A549 (cell line): ENCODE measurements around the gene BCL2L12. TPM values are rescaled to one million over a fixed set of nuclear protein-coding genes. Genes with fewer than 3 reads are reported as not detected.

Source experiments
- ATAC-seq, 2 experiments: fragments of 200-7000 bp in 1 of 2; fragments of >200 bp in 1 of 2; cut with Nextera tagmentation in 1 of 2; cut with Tn5 transposase in 1 of 2; 3 replicates each; pipeline versions ENCODE4 v1.8.0 to v1.9.1; 2018 to 2020; ENCODE audit warnings: mild to moderate bottlenecking in 1 of 2, moderate library complexity in 1 of 2
- CTCF ChIA-PET: fragments of 300-600 bp; sonication (Branson Sonifier 250); formaldehyde crosslinking; extraction: SDS; loops from one replicate; lab custom pipeline; 2021; ENCODE audit warnings: antibody characterized with exemption, inconsistent platforms; lab: Yijun Ruan, JAX
- POLR2A ChIA-PET: fragments of 350-600 bp; formaldehyde crosslinking; extraction: SDS; loops from one replicate; lab custom pipeline; 2021; ENCODE audit warnings: antibody characterized with exemption, inconsistent platforms; lab: Yijun Ruan, JAX
- DNase-seq, 2 experiments: peaks; one replicate each; pipeline versions ENCODE4 v3.0.0 to v3.0.0-alpha.2; 2011 to 2016; ENCODE audit warnings: low read depth in 1 of 2, low spot score in 1 of 2
- FAIRE-seq: peaks from 2 replicates; lab custom pipeline; 2011; peaks lifted over from hg19 to GRCh38; lab: Jason Lieb, UNC
- H3K27ac ChIP-seq, 2 experiments: fragments of >200 bp; sonication (Bioruptor Twin); formaldehyde crosslinking; 3 replicates each; pipeline ENCODE4 v1.5.1; 2016 to 2017
- H3K4me1 ChIP-seq: fragments of >200 bp; sonication (Bioruptor Twin); formaldehyde crosslinking; 3 replicates; pipeline ENCODE4 v1.6.1; 2016
- H3K4me2 ChIP-seq: fragments of >200 bp; sonication (Bioruptor Twin); formaldehyde crosslinking; 3 replicates; pipeline ENCODE4 v1.6.1; 2016
- H3K4me3 ChIP-seq: fragments of >200 bp; sonication (Bioruptor Twin); formaldehyde crosslinking; 3 replicates; pipeline ENCODE4 v1.5.1; 2016
- H3K9me3 ChIP-seq: fragments of >200 bp; sonication (Bioruptor Twin); formaldehyde crosslinking; 3 replicates; pipeline ENCODE4 v1.6.1; 2016
- BCL3 ChIP-seq: fragments of >200 bp; sonication (Bioruptor Twin); formaldehyde crosslinking; IDR thresholded peaks from 3 replicates; pipeline ENCODE4 v1.6.1; 2016
- CBX2 ChIP-seq: fragments of 200-600 bp; sonication (generic); IDR thresholded peaks from 2 replicates; pipeline ENCODE4 v1.6.1; 2016; ENCODE audit warnings: low read depth, mild to moderate bottlenecking, borderline replicate concordance
- EHMT2 ChIP-seq: fragments of 200-600 bp; sonication (generic); IDR thresholded peaks from 2 replicates; pipeline ENCODE4 v1.6.1; 2016; ENCODE audit warnings: antibody characterized with exemption, low read depth, mild to moderate bottlenecking, moderate library complexity
- ELK1 ChIP-seq: fragments of 150-350 bp; IDR thresholded peaks from 2 replicates; pipeline ENCODE4 v1.6.1; 2014; ENCODE audit warnings: low read depth, mild to moderate bottlenecking, low read length
- EP300 ChIP-seq, 2 experiments: fragments of >200 bp; sonication (Bioruptor Twin); formaldehyde crosslinking; IDR thresholded peaks; 2 replicates in 1 of 2; 3 replicates in 1 of 2; pipeline ENCODE4 v1.6.1; 2016 to 2017
- FOSL2 ChIP-seq, 2 experiments: fragments of 450-650 bp in 1 of 2; fragments of >200 bp in 1 of 2; sonication (Bioruptor Twin) in 1 of 2; formaldehyde crosslinking; IDR thresholded peaks; 2 replicates each; pipeline versions ENCODE4 v1.5.0 to v1.6.1; 2016 to 2020; ENCODE audit warnings: mild to moderate bottlenecking in 1 of 2, moderate library complexity in 1 of 2
- HDAC2 ChIP-seq: fragments of 200-600 bp; sonication (generic); IDR thresholded peaks from 2 replicates; pipeline ENCODE4 v1.6.1; 2016
- HEYL ChIP-seq: fragments of 250-450 bp; sonication (Bioruptor Pico); IDR thresholded peaks from 2 replicates; pipeline ENCODE4 v1.8.0; 2021; ENCODE audit warnings: mild to moderate bottlenecking, moderate library complexity
- HOXB5 ChIP-seq: fragments of 250-450 bp; sonication (Bioruptor Pico); IDR thresholded peaks from 2 replicates; pipeline ENCODE4 v1.5.0; 2020; ENCODE audit warnings: mild to moderate bottlenecking, moderate library complexity
- JUN ChIP-seq, 2 experiments: fragments of >200 bp; sonication (Bioruptor Twin); formaldehyde crosslinking; IDR thresholded peaks; 2 replicates in 1 of 2; 3 replicates in 1 of 2; pipeline ENCODE4 v1.6.1; 2016 to 2017
- KDM1A ChIP-seq: fragments of 200-600 bp; sonication (generic); IDR thresholded peaks from 2 replicates; pipeline ENCODE4 v1.6.1; 2016; ENCODE audit warnings: low read depth, mild to moderate bottlenecking
- MAX ChIP-seq: IDR thresholded peaks from 2 replicates; pipeline ENCODE4 v1.6.1; 2012
- MYC ChIP-seq: IDR thresholded peaks from 2 replicates; pipeline ENCODE4 v1.6.1; 2012; ENCODE audit warnings: mild to moderate bottlenecking, inconsistent platforms, low read length, improper control_type of control experiment, borderline replicate concordance
- NFE2L2 ChIP-seq: fragments of 150-350 bp; conservative IDR thresholded peaks from 2 replicates; pipeline ENCODE4 v1.6.1; 2014; ENCODE audit warnings: low read length
- NPAS2 ChIP-seq: fragments of 250-450 bp; sonication (Bioruptor Pico); IDR thresholded peaks from 2 replicates; pipeline ENCODE4 v1.8.0; 2022; ENCODE audit warnings: mild to moderate bottlenecking, moderate library complexity, borderline replicate concordance
- PBX3 ChIP-seq: IDR thresholded peaks from 2 replicates; pipeline ENCODE4 v1.6.1; 2012
- POLR2A ChIP-seq: IDR thresholded peaks from 2 replicates; pipeline ENCODE4 v1.6.1; 2012; ENCODE audit warnings: mild to moderate bottlenecking, low read length
- RARB ChIP-seq: fragments of 250-450 bp; sonication (Bioruptor Pico); IDR thresholded peaks from 2 replicates; pipeline ENCODE4 v1.8.0; 2021; ENCODE audit warnings: mild to moderate bottlenecking, moderate library complexity
- REST ChIP-seq: fragments of 200-600 bp; sonication (generic); IDR thresholded peaks from 2 replicates; pipeline ENCODE4 v1.6.1; 2016; ENCODE audit warnings: antibody characterized with exemption, mild to moderate bottlenecking, moderate library complexity
- RFX5 ChIP-seq: fragments of 450-650 bp; IDR thresholded peaks from 2 replicates; pipeline ENCODE4 v1.7.1; 2014; ENCODE audit warnings: antibody characterized with exemption, mild to moderate bottlenecking, moderate library complexity
- SREBF2 ChIP-seq: fragments of 450-650 bp; IDR thresholded peaks from 2 replicates; pipeline ENCODE4 v1.6.1; 2014; ENCODE audit warnings: mild to moderate bottlenecking, moderate library complexity
- TFCP2L1 ChIP-seq: fragments of 250-450 bp; sonication (Bioruptor Pico); IDR thresholded peaks from 2 replicates; pipeline ENCODE4 v1.5.0; 2021; ENCODE audit warnings: mild to moderate bottlenecking
- ZFP36 ChIP-seq: fragments of 450-650 bp; IDR thresholded peaks from 2 replicates; pipeline ENCODE4 v1.6.1; 2014; ENCODE audit warnings: borderline replicate concordance; ENCODE audit not compliant: partially characterized antibody
- ZNF302 ChIP-seq: fragments of 250-450 bp; sonication (Bioruptor Pico); IDR thresholded peaks from 2 replicates; pipeline ENCODE4 v1.9.0; 2021; ENCODE audit warnings: inconsistent platforms, mild to moderate bottlenecking, moderate library complexity
- ZSCAN20 ChIP-seq: fragments of 250-450 bp; sonication (Bioruptor Pico); IDR thresholded peaks from 2 replicates; pipeline ENCODE4 v1.8.0; 2022; ENCODE audit warnings: mild to moderate bottlenecking, moderate library complexity
- WGBS: methylation state at CpG from one replicate; pipeline ENCODE4 v1.1.6; 2017; ENCODE audit errors: missing lambda C conversion rate; 5-methylcytosine and 5-hydroxymethylcytosine counted together
- polyA plus RNA-seq, 4 experiments: library from polyadenylated mRNA; depleted of rRNA in 3 of 4; stranded (reverse); fragments of >200 nt; fragmentation: RNase III in 1 of 4; extraction: RNeasy Plus Mini Kit Qiagen cat#74134 plus additional on column Dnase treatment in 1 of 4; gene quantifications; 2 replicates in 3 of 4; 3 replicates in 1 of 4; pipeline ENCODE4 v1.2.3, GENCODE V29; 2011 to 2017

Gene BCL2L12
- polyA plus RNA-seq, 2 of the 4 experiments (the other 2 are of a cell fraction) = 26.6 to 53.0 TPM

GRCh38 chr19:49646586-49646985, 19.1 kb upstream of the BCL2L12 start:
- no peak for TF ChIP-seq HEYL (CRISPR knock-in tag)
- no peak for TF ChIP-seq NPAS2
- no peak for TF ChIP-seq FOSL2 (IDR thresholded peaks at IDR 0.05)
- no peak for TF ChIP-seq FOSL2 (CRISPR knock-in tag; IDR thresholded peaks at IDR 0.05)
- no peak for TF ChIP-seq CBX2
- TF ChIP-seq EHMT2 = no peak
- TF ChIP-seq HDAC2 = no peak
- TF ChIP-seq REST = no peak
- no peak for TF ChIP-seq ZFP36
- TF ChIP-seq RARB (CRISPR knock-in tag) = no peak
- no peak for TF ChIP-seq RFX5
- no peak for TF ChIP-seq ELK1
- TF ChIP-seq PBX3 = no peak
- no peak for TF ChIP-seq JUN (IDR thresholded peaks at IDR 0.05)
- TF ChIP-seq ZSCAN20 (CRISPR knock-in tag) = no peak
- Histone ChIP-seq H3K9me3 (no peaks in the 10 kb centered on the region), H3K27ac (no peak overlapping the region), H3K4me1 (peaks cover 17% of the 10 kb centered on the region), H3K4me2 (no peak overlapping the region), H3K4me3 (no peak overlapping the region)
- FAIRE-seq (no peak), ATAC-seq (no peak), DNase-seq (no peak)
- ChIA-PET CTCF (interaction anchor here (0.7 to 12.4 kb wide), 7 partner anchors 13 to 80 kb away, joined by 3 to 134 read pairs (median 10); partner anchors contain the start of genes BCL2L12, IRF3 and PRMT1), POLR2A (no interaction called here)
- 93% methylated on average over 16 of the region's 17 CpGs for WGBS

- H3K9me3 ChIP-seq = no peaks in the 10 kb centered on the region
- CTCF ChIA-PET = interaction anchor here (1.5 kb wide), 1 partner anchor 20 kb away, joined by 4 read pairs; no protein-coding TSS in a partner anchor
- DNase-seq = no peak
- 97% methylated on average over 57 of the region's 72 CpGs for WGBS
- no peak for TF ChIP-seq HOXB5 (CRISPR knock-in tag)
- no peak for TF ChIP-seq HEYL (CRISPR knock-in tag)
- TF ChIP-seq EP300 (IDR thresholded peaks at IDR 0.05) = no peak
- TF ChIP-seq FOSL2 (IDR thresholded peaks at IDR 0.05) = no peak
- TF ChIP-seq FOSL2 (CRISPR knock-in tag; IDR thresholded peaks at IDR 0.05) = no peak
- TF ChIP-seq JUN (IDR thresholded peaks at IDR 0.05) = no peak
- no peak for TF ChIP-seq ZNF302 (CRISPR knock-in tag)
- TF ChIP-seq TFCP2L1 (CRISPR knock-in tag) = no peak
- no peak for TF ChIP-seq MAX
- TF ChIP-seq SREBF2 = no peak
- no peak for TF ChIP-seq ELK1
- TF ChIP-seq NFE2L2 = no peak
- no peak for TF ChIP-seq POLR2A
- no peak for TF ChIP-seq MYC
- no peak for TF ChIP-seq BCL3
- TF ChIP-seq KDM1A = no peak
- TF ChIP-seq, all 56 proteins: peak for 0
- POLR2A ChIA-PET = no interaction called here
- FAIRE-seq = no peak
- no peaks in the 10 kb centered on the region for H3K4me1 ChIP-seq
- H3K27ac ChIP-seq = no peak overlapping the region
- ATAC-seq = no peak
- no peak overlapping the region for H3K4me3 ChIP-seq
- H3K4me2 ChIP-seq = no peak overlapping the region
These were observed 14.5 kb upstream of the BCL2L12 start for GRCh38 chr19:49651029-49651819.
